ENCODE results near the gene GALNT16. TPM values are rescaled to one million over a fixed set of nuclear protein-coding genes. Genes with fewer than 3 reads are reported as not detected.

Gene GALNT16
- total and polyA plus RNA-seq, 2 of the 8 experiments (the other 6 are each of a cell fraction or from before 2014, with no cell fraction given) = 5.4 to 6.3 TPM

DNA sequence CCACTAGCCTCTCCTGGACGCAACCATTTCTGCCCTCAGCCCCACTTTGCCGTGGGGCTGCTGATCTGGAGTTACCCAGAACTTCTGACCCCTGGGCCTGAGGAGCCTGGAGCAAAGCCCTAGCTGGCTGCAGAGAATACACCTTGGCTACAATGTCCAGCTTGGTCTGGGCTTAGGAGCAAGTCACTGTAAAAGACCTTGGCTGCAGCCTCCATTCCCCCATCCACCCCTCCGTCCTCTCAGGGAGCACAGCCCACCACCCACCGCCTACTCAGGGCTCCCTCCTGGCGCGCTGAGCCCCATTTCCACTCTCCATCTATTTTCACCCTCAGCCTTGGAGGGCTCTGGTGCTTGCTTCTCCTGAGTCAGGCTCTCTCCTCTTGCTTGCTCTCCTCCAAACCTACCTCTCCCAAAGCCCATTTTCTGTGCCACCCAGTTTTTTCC, 95.2 kb downstream of the GALNT16 start (continued):
- no peak for TF ChIP-seq JUND (IDR thresholded peaks at IDR 0.05; ENCODE audit: low read length)

Measured in H1 (cell line).